ENCODE data around the gene MRFAP1L1. TPM values are rescaled to one million over a fixed set of nuclear protein-coding genes. Genes with fewer than 3 reads are reported as not detected.

The MRFAP1L1 gene
- polyA plus RNA-seq, 1 donor (not counting 4 experiments of a cell fraction or from before 2014, with no cell fraction given), result 77.9 TPM

- Histone ChIP-seq H3K27ac (ENCODE audit: control insufficient read depth, insufficient read depth, low read length) (peak overlapping the region; percentile 36), H3K27me3 (ENCODE audit: control insufficient read depth, extremely low read depth, insufficient read depth, low read length) (no peaks in the 10 kb centered on the region), H3K9ac (ENCODE audit: control insufficient read depth, extremely low read depth, insufficient read depth, low read length) (no peak overlapping the region), H3K9me1 (ENCODE audit: control insufficient read depth, extremely low read depth, insufficient read depth, low read length) (no peaks in the 10 kb centered on the region), H3K79me2 (ENCODE audit: control insufficient read depth, insufficient read depth, low read length) (no peaks in the 10 kb centered on the region), H3K9me3 (ENCODE audit: control insufficient read depth, low read depth, low read length) (no peaks in the 10 kb centered on the region), H3K4me3 (ENCODE audit: control insufficient read depth in 2 of 3, extremely low read depth in 1 of 3, insufficient read depth in 2 of 3, low read depth in 1 of 3, low read length in 3 of 3) (no peak overlapping the region), H2AFZ (ENCODE audit: control insufficient read depth, low read length) (no peak overlapping the region), H3K4me1 (ENCODE audit: control insufficient read depth, extremely low read depth, insufficient read depth, low read length) (peaks cover 22% of the 10 kb centered on the region), H3K36me3 (ENCODE audit: control insufficient read depth in 2 of 2, extremely low read depth in 1 of 2, insufficient read depth in 2 of 2, low read length in 2 of 2) (no peaks in the 10 kb centered on the region), H4K20me1 (ENCODE audit: control insufficient read depth, extremely low read depth, insufficient read depth, low read length) (no peaks in the 10 kb centered on the region), H3K4me2 (ENCODE audit: control insufficient read depth, extremely low read depth, insufficient read depth, low read depth, low read length) (peak overlapping the region; percentile 86)
- dilution Hi-C loops (cut with MboI; ENCODE audit: extremely low pct_ligation_motif_present, low sequenced_read_pairs), result no loop called here
- TF ChIP-seq CTCF (optimal IDR thresholded peaks at IDR 0.05 in 1 of 3, IDR thresholded peaks at IDR 0.05 in 1 of 3, conservative IDR thresholded peaks at IDR 0.05 in 1 of 3; ENCODE audit: extremely low read depth in 1 of 3, insufficient read depth in 2 of 3, low read length in 3 of 3) (no peak), EZH2 (IDR thresholded peaks at IDR 0.05; ENCODE audit: low read length) (no peak)
- FAIRE-seq (no peak), DNase-seq (ENCODE audit: low read depth, low spot score) (no peak)
Observed at GRCh38 chr4:6697131-6697530, 12.5 kb downstream of the MRFAP1L1 start.

GRCh38 chr4:6696611-6697010 is 13.1 kb downstream of the MRFAP1L1 start:
- DNase-seq (ENCODE audit: low read depth, low spot score), result no peak
- dilution Hi-C loops (cut with MboI; ENCODE audit: extremely low pct_ligation_motif_present, low sequenced_read_pairs), result no loop called here
- Histone ChIP-seq H3K9ac (ENCODE audit: control insufficient read depth, extremely low read depth, insufficient read depth, low read length) (peak overlapping the region; percentile 68), H3K4me2 (ENCODE audit: control insufficient read depth, extremely low read depth, insufficient read depth, low read depth, low read length) (peak overlapping the region; percentile 86), H3K4me1 (ENCODE audit: control insufficient read depth, extremely low read depth, insufficient read depth, low read length) (peaks cover 22% of the 10 kb centered on the region), H2AFZ (ENCODE audit: control insufficient read depth, low read length) (peak overlapping the region; percentile 84), H3K36me3 (ENCODE audit: control insufficient read depth in 2 of 2, extremely low read depth in 1 of 2, insufficient read depth in 2 of 2, low read length in 2 of 2) (no peaks in the 10 kb centered on the region), H3K27me3 (ENCODE audit: control insufficient read depth, extremely low read depth, insufficient read depth, low read length) (no peaks in the 10 kb centered on the region), H3K9me3 (ENCODE audit: control insufficient read depth, low read depth, low read length) (no peaks in the 10 kb centered on the region), H3K4me3 (ENCODE audit: control insufficient read depth in 2 of 3, extremely low read depth in 1 of 3, insufficient read depth in 2 of 3, low read depth in 1 of 3, low read length in 3 of 3) (peak overlapping the region in 2 of 3 experiments; percentile 33 to 36), H3K27ac (ENCODE audit: control insufficient read depth, insufficient read depth, low read length) (peak overlapping the region; percentile 72), H4K20me1 (ENCODE audit: control insufficient read depth, extremely low read depth, insufficient read depth, low read length) (no peaks in the 10 kb centered on the region), H3K9me1 (ENCODE audit: control insufficient read depth, extremely low read depth, insufficient read depth, low read length) (no peaks in the 10 kb centered on the region), H3K79me2 (ENCODE audit: control insufficient read depth, insufficient read depth, low read length) (no peaks in the 10 kb centered on the region)
- TF ChIP-seq EZH2 (IDR thresholded peaks at IDR 0.05; ENCODE audit: low read length) (no peak), CTCF (optimal IDR thresholded peaks at IDR 0.05 in 1 of 3, IDR thresholded peaks at IDR 0.05 in 1 of 3, conservative IDR thresholded peaks at IDR 0.05 in 1 of 3; ENCODE audit: extremely low read depth in 1 of 3, insufficient read depth in 2 of 3, low read length in 3 of 3) (no peak)
- no peak for FAIRE-seq

Measured in keratinocyte (primary cell).